ENCODE measurements around the gene FAM217A. TPM values are rescaled to one million over a fixed set of nuclear protein-coding genes. Genes with fewer than 3 reads are reported as not detected.

FAM217A gene
- total and polyA plus RNA-seq, 2 of the 13 experiments (the other 11 are each of a cell fraction or from before 2014, with no cell fraction given): not detected

- FAIRE-seq: no peak
- 92% methylated on average over 5 of the region's 5 CpGs for WGBS (ENCODE audit: low lambda C conversion rate)
- no peaks in the 10 kb centered on the region for H3K27me3 ChIP-seq (ENCODE audit: control insufficient read depth in 1 of 2, insufficient read depth in 2 of 2, low read length in 2 of 2)
- no peak overlapping the region for H3K4me2 ChIP-seq (ENCODE audit: low read depth, low read length)
- ChIA-PET CTCF (ENCODE audit: low intra/inter-chr PET ratio, low total read pairs) (no interaction called here), POLR2A (no interaction called here)
- H2AFZ ChIP-seq (ENCODE audit: low read length): no peak overlapping the region
- no peak overlapping the region for H3K4me3 ChIP-seq (replicated peaks in 1 of 3; ENCODE audit: insufficient read depth in 1 of 3, low read depth in 2 of 3, low read length in 3 of 3)
- in situ Hi-C loops (cut with HindIII; ENCODE audit: extremely low pct_ligation_motif_present, low pct_unique_long_range_greater_than_20kb) (no loop called here), intact Hi-C loops (cut with micrococcal nuclease; ENCODE audit: unreplicated experiment) (no loop called here)
- H4K20me1 ChIP-seq (ENCODE audit: insufficient read depth, low read length): no peaks in the 10 kb centered on the region
- peaks cover 83% of the 10 kb centered on the region for H3K4me1 ChIP-seq (ENCODE audit: insufficient read depth, low read length)
- no peak overlapping the region for H3K27ac ChIP-seq (ENCODE audit: extremely low read length, insufficient read depth, low read length)
- no peak for ATAC-seq
- DNase-seq (ENCODE audit: low spot score): no peak
- no peak overlapping the region for H3K9ac ChIP-seq (ENCODE audit: insufficient read depth, low read depth, low read length)
- no peaks in the 10 kb centered on the region for H3K79me2 ChIP-seq (ENCODE audit: insufficient read depth, low read length)
- no TSS peak for BruUV-seq (replicated peaks)
- no peak for TF ChIP-seq ZFP1 (CRISPR knock-in tag; IDR thresholded peaks at IDR 0.05)
- TF ChIP-seq SALL1 (CRISPR knock-in tag; IDR thresholded peaks at IDR 0.05): 0 out of 2 replicates have a peak, but pooled peaks have one; percentile 17
- H3K36me3 ChIP-seq (replicated peaks in 1 of 2; ENCODE audit: control insufficient read depth in 1 of 2, insufficient read depth in 2 of 2, low read length in 2 of 2): no peaks in the 10 kb centered on the region
- no peaks in the 10 kb centered on the region for H3K9me3 ChIP-seq (ENCODE audit: low read length)
Observed at GRCh38 chr6:4103929-4104328, 25.0 kb upstream of the FAM217A start.

- no peak overlapping the region for H2AFZ ChIP-seq (ENCODE audit: low read length)
- peak overlapping the region in 2 of 3 experiments; percentile 3 to 25; a peak in 1 of 6 replicates for H3K4me3 ChIP-seq (replicated peaks in 1 of 3; ENCODE audit: insufficient read depth in 1 of 3, low read depth in 2 of 3, low read length in 3 of 3)
- BruUV-seq (replicated peaks): no TSS peak
- no peaks in the 10 kb centered on the region for H3K27me3 ChIP-seq (ENCODE audit: control insufficient read depth in 1 of 2, insufficient read depth in 2 of 2, low read length in 2 of 2)
- intact Hi-C loops (cut with micrococcal nuclease; ENCODE audit: unreplicated experiment): no loop called here
- H3K36me3 ChIP-seq (replicated peaks in 1 of 2; ENCODE audit: control insufficient read depth in 1 of 2, insufficient read depth in 2 of 2, low read length in 2 of 2): no peaks in the 10 kb centered on the region
- ATAC-seq: peak; percentile 96
- CTCF ChIA-PET (ENCODE audit: low intra/inter-chr PET ratio, low total read pairs): no interaction called here
- no peaks in the 10 kb centered on the region for H3K9me3 ChIP-seq (ENCODE audit: low read length)
- H3K4me2 ChIP-seq (ENCODE audit: low read depth, low read length): peak overlapping the region; percentile 66
- DNase-seq (ENCODE audit: low spot score): peak; percentile 98
- H3K9ac ChIP-seq (ENCODE audit: insufficient read depth, low read depth, low read length): peak overlapping the region; percentile 12; the same call in 1 of the 2 replicates
- WGBS (ENCODE audit: low lambda C conversion rate): 1% methylated on average over 5 of the region's 6 CpGs
- no peaks in the 10 kb centered on the region for H4K20me1 ChIP-seq (ENCODE audit: insufficient read depth, low read length)
- peak overlapping the region; percentile 58 for H3K27ac ChIP-seq (ENCODE audit: extremely low read length, insufficient read depth, low read length)
- FAIRE-seq: peak; percentile 96
- no peaks in the 10 kb centered on the region for H3K79me2 ChIP-seq (ENCODE audit: insufficient read depth, low read length)
- in situ Hi-C loops (cut with HindIII; ENCODE audit: extremely low pct_ligation_motif_present, low pct_unique_long_range_greater_than_20kb): no loop called here
- peaks cover 76% of the 10 kb centered on the region for H3K4me1 ChIP-seq (ENCODE audit: insufficient read depth, low read length)
- POLR2A ChIA-PET: interaction anchor here (0.9 to 1.6 kb wide), 3 partner anchors 33 to 82 kb away, joined by 3 to 5 read pairs (median 4); partner anchors contain the start of gene ECI2
- TF ChIP-seq MED1 (CRISPR knock-in tag; IDR thresholded peaks at IDR 0.05) (peak; percentile 96), TSC22D2 (CRISPR knock-in tag; IDR thresholded peaks at IDR 0.05; ENCODE audit: borderline replicate concordance) (peak; percentile 72; the same call in 1 of the 2 replicates), ZBTB38 (CRISPR knock-in tag; IDR thresholded peaks at IDR 0.05) (peak; percentile 89), REL (CRISPR knock-in tag; conservative IDR thresholded peaks at IDR 0.05) (0 out of 2 replicates have a peak, but pooled peaks have one; percentile 62), KDM4B (CRISPR knock-in tag; IDR thresholded peaks at IDR 0.05) (0 out of 2 replicates have a peak, but pooled peaks have one; percentile 91), BRCA1 (CRISPR knock-in tag; IDR thresholded peaks at IDR 0.05) (no peak; the same call in 1 of the 2 replicates), ZUFSP (CRISPR knock-in tag; IDR thresholded peaks at IDR 0.05; ENCODE audit: borderline replicate concordance) (no peak), ZBED4 (CRISPR knock-in tag; IDR thresholded peaks at IDR 0.05; ENCODE audit: borderline replicate concordance) (peak; percentile 68; the same call in 1 of the 2 replicates), SSRP1 (CRISPR knock-in tag; IDR thresholded peaks at IDR 0.05) (peak; percentile 82; the same call in 1 of the 2 replicates), ZNF510 (CRISPR knock-in tag; IDR thresholded peaks at IDR 0.05; ENCODE audit: low read depth) (peak; percentile 93; the same call in 1 of the 2 replicates), SYNCRIP (IDR thresholded peaks at IDR 0.05; ENCODE audit: insufficient read depth, low read depth, low read length) (no peak)
Observed at GRCh38 chr6:4102687-4103244, 23.8 kb upstream of the FAM217A start.

Measured in HepG2 (cell line).